Stimulated activated CD8-positive, alpha-beta memory T cell treated with anti-CD3 and anti-CD28 coated beads, Interleukin-7, amount 100 ng/mL, for 1 hour (primary cell): ENCODE results near the gene FCHSD2.
"Not testable (repeated sequence)": the region's sequence is repeated elsewhere in the genome, so short reads cannot be mapped to it uniquely, and the experiment has no call there.

Experiments used
- DNase-seq, 2 donors: peaks; one replicate each; pipeline ENCODE4 v3.0.0-alpha.2; 2020; ENCODE audit warnings: low read depth in 2 of 2

FCHSD2 gene

GRCh38 chr11:73123892-73124291, 18.2 kb downstream of the FCHSD2 start:
- not testable (repeated sequence) for DNase-seq

GRCh38 chr11:73121692-73122091, 20.4 kb downstream of the FCHSD2 start:
- DNase-seq: no peak

- no peak for DNase-seq
These were observed 25.0 kb downstream of the FCHSD2 start for GRCh38 chr11:73117071-73117470.

DNA sequence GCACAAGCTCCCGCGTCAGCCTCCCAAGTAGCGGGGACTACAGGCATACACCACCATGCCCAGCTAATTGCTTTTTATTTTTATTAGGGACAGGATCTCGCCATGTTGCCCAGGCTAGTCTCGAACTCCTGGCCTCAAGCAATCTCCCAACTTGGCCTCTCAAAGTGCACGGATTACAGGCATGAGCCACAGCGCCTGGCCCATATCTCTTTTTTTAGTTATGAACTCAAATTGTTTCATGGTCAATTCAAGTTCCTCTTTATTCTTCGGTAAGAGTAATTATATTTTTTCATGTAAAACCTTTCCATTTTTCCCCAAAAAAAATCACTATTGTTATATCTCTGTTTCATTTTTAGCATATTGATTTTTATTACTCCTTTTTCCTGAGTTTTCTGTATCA, 25.5 kb downstream of the FCHSD2 start:
- DNase-seq: no peak

DNA sequence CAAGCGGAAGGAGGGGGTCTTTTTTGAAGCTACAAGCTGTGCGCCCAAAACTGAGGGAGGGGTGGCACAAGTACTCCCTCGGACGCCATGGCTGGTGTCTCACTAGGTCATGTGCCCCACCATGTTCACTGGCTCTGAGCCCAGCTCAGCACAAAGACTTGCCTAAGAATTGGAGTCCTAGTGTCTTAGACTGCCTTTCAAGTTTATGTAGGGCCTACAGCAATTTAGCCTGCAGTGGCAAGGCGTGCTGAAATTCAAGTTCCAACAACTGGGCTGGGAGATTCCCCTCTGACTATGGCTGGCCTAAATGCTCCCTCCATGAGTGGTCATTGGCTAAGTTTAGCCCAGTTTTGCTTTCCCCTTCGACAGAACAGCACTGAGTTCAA, 27.3 kb downstream of the FCHSD2 start:
- DNase-seq: no peak

GRCh38 chr11:73114110-73114834, 27.8 kb downstream of the FCHSD2 start:
- no peak for DNase-seq

DNA sequence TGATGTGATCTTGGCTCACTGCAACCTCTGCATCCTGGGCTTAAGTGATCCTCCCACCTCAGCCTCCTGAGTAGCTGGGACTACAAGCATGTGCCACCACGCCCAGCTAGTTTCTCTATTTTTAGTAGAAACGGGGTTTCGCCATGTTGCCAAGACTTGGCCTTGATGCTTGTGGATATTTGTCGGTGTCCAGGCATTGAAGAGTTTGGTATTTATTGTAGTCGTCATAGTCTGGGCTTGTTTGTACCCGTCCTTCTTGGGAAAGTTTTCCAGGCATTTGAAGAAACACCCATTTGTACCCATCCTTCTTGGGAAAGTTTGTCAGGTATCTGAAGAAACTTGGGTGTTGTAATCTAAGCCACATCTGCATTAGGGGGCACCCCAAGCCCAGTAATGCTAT, 28.7 kb downstream of the FCHSD2 start:
- no peak for DNase-seq

GRCh38 chr11:73107597-73107996, 34.5 kb downstream of the FCHSD2 start:
- no peak for DNase-seq

DNA sequence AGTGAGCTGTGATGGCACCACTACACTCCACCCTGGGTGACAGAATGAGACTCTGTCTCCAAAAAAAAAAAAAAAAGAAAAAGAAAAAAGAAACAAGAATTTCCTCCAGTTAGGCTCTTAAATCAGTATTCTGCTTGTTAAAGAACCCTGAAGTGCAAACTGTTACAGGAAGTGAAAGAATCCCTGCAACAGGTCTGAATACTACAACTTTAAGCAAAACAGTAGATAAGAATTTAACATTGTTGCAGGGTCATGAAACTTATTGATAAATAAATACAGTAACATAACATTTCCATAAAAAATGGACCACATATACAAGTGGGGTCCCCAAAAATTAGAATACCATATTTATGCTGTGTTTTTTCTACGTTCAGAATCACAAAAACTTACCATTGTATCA, 35.8 kb downstream of the FCHSD2 start:
- no peak for DNase-seq

- no peak for DNase-seq
These were observed 41.5 kb downstream of the FCHSD2 start for GRCh38 chr11:73100578-73100977.

- no peak for DNase-seq
These were observed 42.4 kb downstream of the FCHSD2 start for GRCh38 chr11:73099512-73100266.

GRCh38 chr11:73095613-73096012, 46.5 kb downstream of the FCHSD2 start:
- no peak for DNase-seq

DNA sequence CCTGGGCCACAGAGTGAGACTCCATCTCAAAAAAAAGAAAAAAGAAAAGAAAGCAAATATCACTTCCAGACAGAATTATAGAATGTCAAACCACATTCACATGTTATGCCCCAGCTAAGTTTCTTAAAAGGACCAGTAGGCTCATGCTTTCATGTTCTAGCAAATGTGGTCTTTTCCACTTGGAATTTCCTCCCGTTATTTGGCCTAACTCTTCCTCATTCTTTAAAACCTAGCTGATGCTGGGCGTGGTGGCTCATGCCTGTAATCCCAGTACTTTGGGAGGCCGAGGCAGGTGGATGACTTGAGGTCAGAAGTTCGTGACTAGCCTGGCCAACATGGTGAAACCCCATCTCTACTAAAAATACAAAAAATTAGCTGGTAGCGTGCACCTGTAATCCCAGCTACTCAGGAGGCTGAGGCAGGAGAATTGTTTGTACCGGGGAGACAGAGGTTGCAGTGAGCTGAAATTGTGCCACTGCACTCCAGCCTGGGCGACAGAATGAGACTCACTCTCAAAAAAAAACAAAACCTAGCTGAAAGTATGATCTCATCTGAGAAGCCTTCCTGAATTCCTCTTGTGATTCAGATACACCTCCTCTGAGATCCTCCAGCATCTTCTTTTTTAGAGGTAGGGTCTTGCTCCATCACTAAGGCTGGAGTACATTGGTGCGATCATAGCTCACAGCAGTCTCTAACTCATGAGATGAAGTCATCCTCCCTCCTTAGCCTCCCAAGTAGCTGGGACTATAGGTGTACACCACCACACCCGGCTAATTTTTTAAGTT, 50.4 kb downstream of the FCHSD2 start:
- DNase-seq: no peak

DNA sequence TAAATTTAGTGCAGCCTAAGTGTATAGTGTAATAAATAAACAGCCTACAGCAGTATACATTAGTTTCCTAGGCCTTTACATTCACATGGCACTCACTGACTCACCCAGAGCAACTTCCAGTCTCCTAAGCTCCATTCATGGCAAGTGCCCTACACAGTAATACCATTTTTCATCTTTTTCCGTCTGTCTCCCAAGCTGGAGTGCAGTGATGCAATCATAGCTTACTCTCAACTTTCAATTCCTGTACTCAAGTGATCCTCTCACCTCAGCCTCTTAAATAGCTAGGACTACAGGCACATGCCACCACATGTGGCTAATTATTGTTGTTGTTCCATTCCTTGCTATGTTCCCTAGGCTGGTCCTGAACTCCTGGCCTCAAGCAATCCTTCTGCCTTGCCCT, 54.4 kb downstream of the FCHSD2 start:
- DNase-seq: no peak

DNA sequence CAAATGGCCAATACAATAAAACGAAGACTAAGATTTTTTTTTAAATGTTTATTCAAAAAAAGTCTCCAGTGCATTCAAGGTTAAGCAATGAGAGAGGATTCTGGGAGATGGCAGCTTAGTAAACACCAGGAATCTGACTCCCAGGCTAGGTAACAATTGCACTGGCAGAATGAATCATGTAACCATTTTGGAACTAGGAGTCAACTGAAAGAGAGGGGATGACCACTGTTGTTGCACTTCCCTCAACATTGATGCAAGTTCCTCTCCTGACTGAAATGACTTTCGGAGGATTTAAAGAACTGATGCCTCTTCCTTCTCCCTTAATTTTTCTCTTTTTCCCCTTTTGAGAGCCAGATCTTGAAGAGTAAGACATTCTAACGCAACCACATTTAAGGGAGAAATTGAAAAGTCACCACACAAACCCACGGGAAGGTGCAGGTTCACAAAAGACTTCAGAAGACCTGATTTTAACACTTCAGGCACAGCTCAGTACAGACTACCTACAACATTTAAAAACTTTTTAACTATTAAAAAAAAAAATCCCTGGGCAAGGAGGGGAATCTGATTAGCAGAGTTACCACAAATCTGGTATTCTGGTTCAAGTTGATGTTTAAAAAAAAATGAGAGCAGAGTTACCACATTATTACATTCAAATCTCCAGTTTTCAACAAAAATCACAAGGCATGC, 56.8 kb downstream of the FCHSD2 start:
- no peak for DNase-seq

- DNase-seq: no peak
These were observed 63.5 kb downstream of the FCHSD2 start for GRCh38 chr11:73078631-73079030.

DNA sequence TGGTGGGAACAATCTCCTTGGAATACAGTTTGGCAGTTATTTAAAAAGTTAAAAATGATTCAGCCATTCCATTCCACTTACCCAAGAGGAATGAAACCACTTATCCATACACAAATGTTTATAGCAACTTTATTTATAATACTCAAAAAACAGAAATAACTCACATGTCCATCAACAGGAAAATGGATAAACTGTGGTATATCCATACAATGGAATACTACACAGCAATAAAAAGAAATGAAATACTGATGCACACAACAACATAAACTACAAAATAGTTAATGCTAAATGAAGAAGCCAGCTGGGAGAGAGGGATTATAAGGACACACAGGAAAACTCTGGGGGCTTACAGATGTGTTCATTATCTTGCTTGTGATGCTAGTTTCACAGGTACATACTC, 64.7 kb downstream of the FCHSD2 start:
- DNase-seq: no peak

- DNase-seq: no peak
These were observed 67.8 kb downstream of the FCHSD2 start for GRCh38 chr11:73074319-73074718.

DNA sequence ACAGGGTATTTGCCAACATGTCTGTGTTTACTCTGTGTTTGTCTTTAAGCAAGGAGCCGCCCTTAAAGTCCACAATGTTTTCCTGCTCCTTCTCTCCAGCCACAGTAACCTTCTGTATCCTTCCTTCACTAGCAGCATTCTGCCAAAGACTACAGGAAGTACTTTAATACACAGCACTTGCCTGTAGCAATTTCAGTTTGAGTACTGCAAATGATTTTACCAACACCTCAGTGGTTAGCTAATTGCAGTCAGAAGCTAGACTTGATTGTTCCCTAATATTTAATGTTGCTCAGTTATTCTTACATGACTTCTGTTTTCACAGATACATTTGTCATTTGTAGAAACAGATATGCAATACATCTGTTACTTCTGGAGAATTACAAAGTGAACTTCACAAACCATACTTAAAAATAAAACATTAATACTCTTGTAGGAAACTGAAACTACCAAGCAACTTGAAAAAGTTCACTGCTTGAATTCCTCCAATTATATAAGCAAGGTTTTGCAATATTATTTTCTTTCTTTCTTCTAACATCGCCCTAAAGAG, 69.1 kb downstream of the FCHSD2 start:
- DNase-seq: no peak

- DNase-seq: no peak
These were observed 71.5 kb downstream of the FCHSD2 start for GRCh38 chr11:73070653-73071052.

DNA sequence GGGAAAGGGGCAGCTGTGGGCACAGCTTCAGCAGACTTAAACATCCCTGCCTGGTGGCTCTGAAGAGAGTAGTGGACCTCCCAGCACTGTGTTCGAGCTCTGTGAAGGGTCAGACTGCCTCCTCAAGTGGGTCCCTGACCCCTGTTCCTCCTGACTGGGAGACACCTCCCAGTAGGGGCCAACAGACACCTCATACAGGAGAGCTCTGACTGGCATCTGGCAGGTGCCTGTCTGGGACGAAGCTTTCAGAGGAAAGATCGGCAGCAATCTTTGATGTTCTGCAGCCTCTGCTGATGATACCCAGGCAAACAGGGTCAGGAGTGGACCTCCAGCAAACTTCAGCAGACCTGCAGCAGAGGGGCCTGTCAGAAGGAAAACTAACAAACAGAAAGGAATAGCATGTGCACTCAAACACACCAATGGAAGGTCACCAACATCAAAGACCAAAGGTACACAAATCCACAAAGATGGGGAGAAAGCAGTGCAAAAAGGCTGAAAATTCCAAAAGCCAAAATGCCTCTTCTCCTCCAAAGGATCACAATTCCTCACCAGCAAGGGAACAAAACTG, 80.2 kb downstream of the FCHSD2 start:
- not testable (repeated sequence) for DNase-seq
